NCI-H146 (cell line): ENCODE data around the gene PHC2.
"Not testable (repeated sequence)": the region's sequence is repeated elsewhere in the genome, so short reads cannot be mapped to it uniquely, and the experiment has no call there.

Source experiments
- DNase-seq: peaks from one replicate; lab custom pipeline; 2025; lab: John Stamatoyannopoulos, UW

Gene PHC2

GRCh38 chr1:33314416-33314815, 116.5 kb downstream of the PHC2 start:
- DNase-seq, result no peak

GRCh38 chr1:33312413-33312749, 118.5 kb downstream of the PHC2 start:
- no peak for DNase-seq

GRCh38 chr1:33311706-33312412, 119.0 kb downstream of the PHC2 start:
- DNase-seq, result no peak

- no peak for DNase-seq
Measured at GRCh38 chr1:33310702-33311101, 120.2 kb downstream of the PHC2 start.

GRCh38 chr1:33309351-33309750, 121.5 kb downstream of the PHC2 start:
- not testable (repeated sequence) for DNase-seq

- no peak for DNase-seq
Measured at GRCh38 chr1:33307494-33307864, 123.4 kb downstream of the PHC2 start.

- DNase-seq, result no peak
Measured at GRCh38 chr1:33306653-33307493, 124.0 kb downstream of the PHC2 start.

- DNase-seq, result no peak
Measured at GRCh38 chr1:33305816-33306652, 124.9 kb downstream of the PHC2 start.

- no peak for DNase-seq
Measured at GRCh38 chr1:33305016-33305415, 125.9 kb downstream of the PHC2 start.

- DNase-seq, result no peak
Measured at GRCh38 chr1:33302325-33302724, 128.6 kb downstream of the PHC2 start.

GRCh38 chr1:33301273-33301984, 129.5 kb downstream of the PHC2 start:
- DNase-seq, result no peak

- no peak for DNase-seq
Measured at GRCh38 chr1:33300673-33301072, 130.2 kb downstream of the PHC2 start.

- DNase-seq, result no peak
Measured at GRCh38 chr1:33299461-33300155, 131.3 kb downstream of the PHC2 start.

- peak; percentile 30 for DNase-seq
Measured at GRCh38 chr1:33298623-33299277, 132.1 kb downstream of the PHC2 start.

GRCh38 chr1:33297911-33298622, 132.8 kb downstream of the PHC2 start:
- no peak for DNase-seq

GRCh38 chr1:33296824-33297223, 134.1 kb downstream of the PHC2 start:
- no peak for DNase-seq

GRCh38 chr1:33296082-33296458, 134.8 kb downstream of the PHC2 start:
- no peak for DNase-seq

- DNase-seq, result peak; percentile 63
Measured at GRCh38 chr1:33295450-33296081, 135.3 kb downstream of the PHC2 start.

- no peak for DNase-seq
Measured at GRCh38 chr1:33295023-33295422, 135.9 kb downstream of the PHC2 start.
